IMR-90 (cell line): ENCODE data around the gene PLCG2. TPM values are rescaled to one million over a fixed set of nuclear protein-coding genes. Genes with fewer than 3 reads are reported as not detected.

Source experiments
- ATAC-seq: fragments of 200-7000 bp; cut with Tn5 transposase; 2 replicates; pipeline ENCODE4 v1.9.1; 2020; ENCODE audit warnings: low read depth, mild to moderate bottlenecking, moderate library complexity
- BruUV-seq: library from RNA; stranded (reverse); fragments of 400-500 nt; replicated peaks from 2 replicates; lab custom pipeline; 2021; lab: Mats Ljungman, UMichigan
- CTCF ChIA-PET: fragments of 300-600 bp; formaldehyde crosslinking; extraction: SDS; loops from one replicate; lab custom pipeline; 2021; ENCODE audit warnings: antibody characterized with exemption; lab: Yijun Ruan, JAX
- POLR2A ChIA-PET: fragments of 300-600 bp; sonication (Branson Sonifier 250); formaldehyde crosslinking; loops from one replicate; lab custom pipeline; 2022; ENCODE audit warnings: antibody characterized with exemption; ENCODE audit not compliant: unreplicated experiment; lab: Charles Lee
- DNase-seq: peaks from one replicate; pipeline ENCODE4 v3.0.0; 2013
- H2AFZ ChIP-seq: replicated peaks from 2 replicates; pipeline ENCODE3; 2013; ENCODE audit warnings: low read length, mild to moderate bottlenecking; ENCODE audit not compliant: poor library complexity
- H2AK5ac ChIP-seq: 2 replicates; pipeline ENCODE4 v1.6.1; 2013; ENCODE audit warnings: low read depth, low read length, inconsistent platforms
- H2AK9ac ChIP-seq: replicated peaks from 2 replicates; pipeline ENCODE3; 2013; ENCODE audit warnings: mild to moderate bottlenecking, low read depth, low read length, moderate library complexity; ENCODE audit not compliant: poor library complexity
- H2BK120ac ChIP-seq: 2 replicates; pipeline ENCODE4 v1.6.1; 2013; ENCODE audit warnings: low read depth, low read length, inconsistent platforms
- H2BK15ac ChIP-seq: 3 replicates; pipeline ENCODE4 v1.6.1; 2013; ENCODE audit warnings: low read depth, low read length, inconsistent platforms
- H2BK20ac ChIP-seq: 2 replicates; pipeline ENCODE4 v1.6.1; 2013; ENCODE audit warnings: low read depth, mild to moderate bottlenecking, inconsistent platforms, low read length, moderate library complexity
- H2BK5ac ChIP-seq: 2 replicates; pipeline ENCODE4 v1.6.1; 2013; ENCODE audit warnings: mild to moderate bottlenecking, low read depth, low read length, inconsistent platforms; ENCODE audit not compliant: poor library complexity, severe bottlenecking
- H3K14ac ChIP-seq: replicated peaks from 2 replicates; pipeline ENCODE4 v1.6.1; 2013; ENCODE audit warnings: low read depth, low read length, inconsistent platforms
- H3K18ac ChIP-seq: 2 replicates; pipeline ENCODE4 v1.6.1; 2013; ENCODE audit warnings: low read depth, low read length, control low read depth
- H3K23ac ChIP-seq: 2 replicates; pipeline ENCODE4 v1.6.1; 2013; ENCODE audit warnings: low read depth, low read length, inconsistent platforms
- H3K27ac ChIP-seq: 2 replicates; pipeline ENCODE4 v1.5.1; 2013; ENCODE audit warnings: mild to moderate bottlenecking, control low read depth, low read length; ENCODE audit not compliant: insufficient read depth
- H3K27me3 ChIP-seq: 2 replicates; pipeline ENCODE4 v1.6.1; 2013; ENCODE audit warnings: low read length; ENCODE audit not compliant: control insufficient read depth, insufficient read depth
- H3K36me3 ChIP-seq: 2 replicates; pipeline ENCODE4 v1.6.1; 2013; ENCODE audit warnings: low read length, mixed read lengths; ENCODE audit not compliant: control insufficient read depth, insufficient read depth
- H3K4ac ChIP-seq: 2 replicates; pipeline ENCODE4 v1.6.1; 2013; ENCODE audit warnings: low read depth, low read length, inconsistent platforms
- H3K4me1 ChIP-seq: 2 replicates; pipeline ENCODE4 v1.6.1; 2013; ENCODE audit warnings: low read length, mixed read lengths; ENCODE audit not compliant: control insufficient read depth, insufficient read depth
- H3K4me2 ChIP-seq: 2 replicates; pipeline ENCODE4 v1.6.1; 2013; ENCODE audit warnings: low read depth, mild to moderate bottlenecking, control low read depth, low read length, moderate library complexity
- H3K4me3 ChIP-seq: 2 replicates; pipeline ENCODE4 v1.5.1; 2013; ENCODE audit warnings: low read depth, mild to moderate bottlenecking, control low read depth, low read length, moderate library complexity; ENCODE audit not compliant: insufficient read depth
- H3K56ac ChIP-seq: 2 replicates; pipeline ENCODE4 v1.6.1; 2013; ENCODE audit warnings: low read length, inconsistent platforms; ENCODE audit not compliant: insufficient read depth; ENCODE audit errors: extremely low read depth
- H3K79me1 ChIP-seq, 2 experiments: 2 replicates each; pipeline ENCODE4 v1.6.1; 2013; ENCODE audit warnings: low read length in 2 of 2, inconsistent platforms in 1 of 2, low read depth in 1 of 2
- H3K9ac ChIP-seq: 2 replicates; pipeline ENCODE4 v1.6.1; 2013; ENCODE audit warnings: low read depth, low read length, control low read depth
- H3K9me1 ChIP-seq: 2 replicates; pipeline ENCODE4 v1.6.1; 2013; ENCODE audit warnings: low read length, inconsistent platforms; ENCODE audit not compliant: insufficient read depth
- H3K9me3 ChIP-seq: 2 replicates; pipeline ENCODE4 v1.6.1; 2013; ENCODE audit warnings: low read length; ENCODE audit not compliant: control insufficient read depth, insufficient read depth
- H4K20me1 ChIP-seq: 2 replicates; pipeline ENCODE4 v1.6.1; 2013; ENCODE audit warnings: low read length, inconsistent platforms; ENCODE audit not compliant: insufficient read depth
- H4K5ac ChIP-seq: 2 replicates; pipeline ENCODE4 v1.6.1; 2013; ENCODE audit warnings: mild to moderate bottlenecking, low read depth, low read length, control low read depth
- H4K8ac ChIP-seq, 2 experiments: 2 replicates each; pipeline ENCODE4 v1.6.1; 2013; ENCODE audit warnings: low read depth in 2 of 2, low read length in 2 of 2, control low read depth in 1 of 2, inconsistent platforms in 1 of 2
- H4K91ac ChIP-seq: 2 replicates; pipeline ENCODE4 v1.6.1; 2013; ENCODE audit warnings: low read depth, low read length, inconsistent platforms; ENCODE audit not compliant: insufficient read depth
- BHLHE40 ChIP-seq: fragments of 150-350 bp; IDR thresholded peaks from 2 replicates; pipeline ENCODE4 v1.6.1; 2016; ENCODE audit warnings: mild to moderate bottlenecking, low read depth, low read length
- CEBPB ChIP-seq: IDR thresholded peaks from 2 replicates; pipeline ENCODE4 v1.6.1; 2012; ENCODE audit warnings: low read depth, low read length, improper control_type of control experiment
- CHD1 ChIP-seq: IDR thresholded peaks from 2 replicates; pipeline ENCODE4 v1.6.1; 2012; ENCODE audit warnings: low read depth, low read length, improper control_type of control experiment
- CTCF ChIP-seq: conservative IDR thresholded peaks from 2 replicates; pipeline ENCODE4 v1.5.1; 2012; ENCODE audit warnings: mild to moderate bottlenecking, low read depth, low read length, improper control_type of control experiment
- ELK1 ChIP-seq: fragments of 150-350 bp; IDR thresholded peaks from 2 replicates; pipeline ENCODE4 v1.6.1; 2016; ENCODE audit warnings: low read depth, mild to moderate bottlenecking, low read length, moderate library complexity, borderline replicate concordance
- FOS ChIP-seq: fragments of 150-350 bp; IDR thresholded peaks from 2 replicates; pipeline ENCODE4 v1.6.1; 2016; ENCODE audit warnings: low read depth, low read length
- MAFK ChIP-seq: IDR thresholded peaks from 2 replicates; pipeline ENCODE4 v1.6.1; 2012; ENCODE audit warnings: low read depth, low read length, improper control_type of control experiment
- MAZ ChIP-seq: IDR thresholded peaks from 2 replicates; pipeline ENCODE4 v1.6.1; 2012; ENCODE audit warnings: low read depth, mild to moderate bottlenecking, low read length, improper control_type of control experiment, moderate library complexity, borderline replicate concordance
- MXI1 ChIP-seq: IDR thresholded peaks from 2 replicates; pipeline ENCODE4 v1.6.1; 2012; ENCODE audit warnings: low read depth, mild to moderate bottlenecking, low read length, moderate library complexity, borderline replicate concordance
- NFE2L2 ChIP-seq: fragments of 150-350 bp; IDR thresholded peaks from 2 replicates; pipeline ENCODE4 v1.6.1; 2016; ENCODE audit warnings: low read depth, mild to moderate bottlenecking, low read length
- POLR2A ChIP-seq: IDR thresholded peaks from 2 replicates; pipeline ENCODE4 v1.6.1; 2012; ENCODE audit warnings: mild to moderate bottlenecking, low read depth, low read length
- RAD21 ChIP-seq: IDR thresholded peaks from 2 replicates; pipeline ENCODE4 v1.6.1; 2012; ENCODE audit warnings: low read length, improper control_type of control experiment
- RCOR1 ChIP-seq: IDR thresholded peaks from 2 replicates; pipeline ENCODE4 v1.6.1; 2012; ENCODE audit warnings: mild to moderate bottlenecking, low read length, improper control_type of control experiment; ENCODE audit not compliant: insufficient replicate concordance
- RFX5 ChIP-seq: IDR thresholded peaks from 2 replicates; pipeline ENCODE4 v1.8.0; 2012; ENCODE audit warnings: low read depth, mild to moderate bottlenecking, low read length, moderate library complexity
- SMC3 ChIP-seq: fragments of 150-350 bp; IDR thresholded peaks from 2 replicates; pipeline ENCODE4 v1.6.1; 2016; ENCODE audit warnings: low read depth, mild to moderate bottlenecking, antibody characterized with exemption, low read length, moderate library complexity
- USF2 ChIP-seq: fragments of 150-350 bp; IDR thresholded peaks from 2 replicates; pipeline ENCODE4 v1.6.1; 2017; ENCODE audit warnings: mild to moderate bottlenecking, antibody characterized with exemption, low read length, low read depth
- dilution Hi-C: fragments of 300-500 bp; cut with HindIII; formaldehyde crosslinking; loops from one replicate; pipeline ENCODE4 v1.14.3; 2018; ENCODE audit warnings: low sequenced_read_pairs; ENCODE audit not compliant: unreplicated experiment
- in situ Hi-C: fragments of 300-500 bp; cut with MboI; formaldehyde crosslinking; loops from 3 replicates; pipeline ENCODE4 v1.14.3; 2019; ENCODE audit warnings: low sequenced_read_pairs, inconsistent platforms, mixed read lengths
- intact Hi-C: fragments of 100-400 bp; cut with micrococcal nuclease; formaldehyde crosslinking; loops from 2 replicates; pipeline ENCODE4 v1.10.0; 2022
- polyA plus RNA-seq, 3 experiments: library from polyadenylated mRNA; depleted of rRNA; stranded (reverse); fragments of >200 nt; gene quantifications; 2 replicates each; pipeline ENCODE4 v1.2.3, GENCODE V29; 2012; ENCODE audit warnings: low replicate concordance in 1 of 3
- total RNA-seq: library from RNA; depleted of rRNA; stranded (reverse); fragments of >200 nt; gene quantifications from 2 replicates; pipeline ENCODE4 v1.2.3, GENCODE V29; 2012

The PLCG2 gene
- total and polyA plus RNA-seq, 2 of the 4 experiments (the other 2 are of a cell fraction), result 0.14 to 0.18 TPM

- Histone ChIP-seq H2BK15ac (no peak overlapping the region), H3K4me2 (no peak overlapping the region), H2AK5ac (no peak overlapping the region), H4K8ac (no peak overlapping the region), H4K20me1 (no peaks in the 10 kb centered on the region), H2AK9ac (no peak overlapping the region), H3K4me3 (no peak overlapping the region), H4K91ac (no peak overlapping the region), H3K27ac (no peak overlapping the region), H3K79me1 (no peaks in the 10 kb centered on the region), H3K9me3 (no peaks in the 10 kb centered on the region), H3K4ac (no peak overlapping the region), H2BK5ac (no peak overlapping the region), H4K5ac (no peak overlapping the region), H3K4me1 (no peaks in the 10 kb centered on the region), H2AFZ (no peak overlapping the region), H3K27me3 (peaks cover 11% of the 10 kb centered on the region), H2BK20ac (no peak overlapping the region), H3K23ac (no peak overlapping the region), H3K36me3 (no peaks in the 10 kb centered on the region), H3K9ac (no peak overlapping the region), H3K18ac (no peak overlapping the region), H2BK120ac (no peak overlapping the region), H3K9me1 (no peaks in the 10 kb centered on the region), H3K56ac (no peak overlapping the region), H3K14ac (no peak overlapping the region)
- CTCF ChIA-PET, result no interaction called here
- DNase-seq (no peak), ATAC-seq (no peak)
- no peak for TF ChIP-seq CHD1
- TF ChIP-seq USF2, result no peak
- no peak for TF ChIP-seq CTCF
- no peak for TF ChIP-seq MAZ
- no peak for TF ChIP-seq FOS
- no peak for TF ChIP-seq RAD21
- no peak for TF ChIP-seq CEBPB
- TF ChIP-seq NFE2L2, result no peak
- TF ChIP-seq RCOR1, result no peak
- TF ChIP-seq MAFK, result no peak
- no peak for TF ChIP-seq BHLHE40
- TF ChIP-seq RFX5, result no peak
- no peak for TF ChIP-seq MXI1
- no peak for TF ChIP-seq POLR2A
- TF ChIP-seq ELK1, result no peak
- TF ChIP-seq SMC3, result no peak
- no TSS peak for BruUV-seq
- intact Hi-C loops (no loop called here), dilution Hi-C loops (no loop called here), in situ Hi-C loops (no loop called here)
- POLR2A ChIA-PET, result no interaction called here
Observed at GRCh38 chr16:81765969-81766368, 13.1 kb upstream of the PLCG2 start.
